SKM-1 (cell line): ENCODE results near the gene SLC9B2.

Experiments used
- DNase-seq: peaks from one replicate; lab custom pipeline; 2025; ENCODE audit not compliant: unreplicated experiment; lab: John Stamatoyannopoulos, UW

SLC9B2 gene

GRCh38 chr4:103076747-103077347 is at the start of gene SLC9B2:
Gene SLC9B2, minus strand, starts transcription at chr4:103076761. Its CDS starts 9,211 bp downstream, at chr4:103067550.
- peak; percentile 44 for DNase-seq

- no peak for DNase-seq
Observed at GRCh38 chr4:103126126-103126525, 49.6 kb upstream of the SLC9B2 start.

GRCh38 chr4:103123114-103123513 is 46.6 kb upstream of the SLC9B2 start:
- no peak for DNase-seq

- no peak for DNase-seq
Observed at GRCh38 chr4:103118166-103118565, 41.6 kb upstream of the SLC9B2 start.

GRCh38 chr4:103111598-103111997 is 35.0 kb upstream of the SLC9B2 start:
- no peak for DNase-seq

GRCh38 chr4:103108542-103108941 is 32.0 kb upstream of the SLC9B2 start:
- no peak for DNase-seq

- no peak for DNase-seq
Observed at GRCh38 chr4:103105558-103106356, 29.2 kb upstream of the SLC9B2 start.

GRCh38 chr4:103104886-103105285 is 28.3 kb upstream of the SLC9B2 start:
- no peak for DNase-seq

GRCh38 chr4:103100691-103101090 is 24.1 kb upstream of the SLC9B2 start:
- no peak for DNase-seq

GRCh38 chr4:103099691-103100392 is 23.3 kb upstream of the SLC9B2 start, which contains the start of gene BDH2:
Gene BDH2, minus strand, starts transcription at chr4:103099834. Its CDS starts 3,580 bp downstream, at chr4:103096254.
- peak; percentile 89 for DNase-seq

- DNase-seq: no peak
Observed at GRCh38 chr4:103098756-103099440, 22.3 kb upstream of the SLC9B2 start.

GRCh38 chr4:103098341-103098740 is 21.8 kb upstream of the SLC9B2 start:
- no peak for DNase-seq

- DNase-seq: no peak
Observed at GRCh38 chr4:103097112-103097511, 20.6 kb upstream of the SLC9B2 start.

GRCh38 chr4:103095080-103095479 is 18.5 kb upstream of the SLC9B2 start:
- no peak for DNase-seq

- no peak for DNase-seq
Observed at GRCh38 chr4:103092245-103092644, 15.7 kb upstream of the SLC9B2 start.

GRCh38 chr4:103091601-103092223 is 15.2 kb upstream of the SLC9B2 start:
- DNase-seq: peak; percentile 19

- DNase-seq: no peak
Observed at GRCh38 chr4:103089481-103089880, 12.9 kb upstream of the SLC9B2 start.

- no peak for DNase-seq
Observed at GRCh38 chr4:103086551-103086950, 10.0 kb upstream of the SLC9B2 start.

- DNase-seq: no peak
Observed at GRCh38 chr4:103085555-103086196, 9.1 kb upstream of the SLC9B2 start.

- no peak for DNase-seq
Observed at GRCh38 chr4:103079621-103080020, 3.1 kb upstream of the SLC9B2 start.
